Gastrocnemius medialis (tissue), 4 donors: ENCODE measurements around the gene CD96.

Source experiments
- CTCF ChIP-seq, 5 experiments: fragments of 450-650 bp in 3 of 5; fragments of 200-600 bp in 2 of 5; sonication (generic) in 2 of 5; IDR thresholded peaks in 4 of 5; conservative IDR thresholded peaks in 1 of 5; 1 replicate in 4 of 5; 2 replicates in 1 of 5; pipeline ENCODE4 v1.5.1; 2016 to 2019; ENCODE audit warnings: antibody characterized with exemption in 5 of 5, mild to moderate bottlenecking in 3 of 5, moderate library complexity in 3 of 5
- POLR2A ChIP-seq, 2 donors: fragments of 450-650 bp; IDR thresholded peaks; one replicate each; pipeline ENCODE4 v1.6.1; 2017; ENCODE audit warnings: antibody characterized with exemption in 2 of 2, mild to moderate bottlenecking in 2 of 2, moderate library complexity in 2 of 2

GRCh38 chr3:111509308-111509707 lies 32.7 kb upstream of the CD96 start:
- TF ChIP-seq POLR2A (IDR thresholded peaks at IDR 0.05) (no peak), CTCF (IDR thresholded peaks at IDR 0.05 in 4 of 5, conservative IDR thresholded peaks at IDR 0.05 in 1 of 5) (no peak)
